Lower lobe of right lung (tissue), 2 donors: ENCODE measurements around the gene IRF8. TPM values are rescaled to one million over a fixed set of nuclear protein-coding genes. Genes with fewer than 3 reads are reported as not detected.

Experiments used
- ATAC-seq, 2 donors: fragments of 200-7000 bp; cut with Tn5 transposase; one replicate each; pipeline ENCODE4 v1.9.1; 2020 to 2022; ENCODE audit warnings: mild to moderate bottlenecking in 2 of 2, moderate library complexity in 2 of 2
- DNase-seq: peaks from one replicate; pipeline ENCODE4 v3.0.0-alpha.2; 2020
- H3K27ac ChIP-seq: fragments of 200-600 bp; one replicate; pipeline ENCODE4 v1.8.0; 2022
- H3K27me3 ChIP-seq: fragments of 200-600 bp; one replicate; pipeline ENCODE4 v1.8.0; 2022; ENCODE audit warnings: low read depth
- H3K36me3 ChIP-seq: fragments of 200-600 bp; one replicate; pipeline ENCODE4 v1.8.0; 2022; ENCODE audit warnings: mild to moderate bottlenecking
- H3K4me1 ChIP-seq: fragments of 200-600 bp; one replicate; pipeline ENCODE4 v1.8.0; 2022
- H3K4me3 ChIP-seq: fragments of 200-600 bp; one replicate; pipeline ENCODE4 v1.8.0; 2022; ENCODE audit warnings: mild to moderate bottlenecking
- H3K9me3 ChIP-seq: fragments of 200-600 bp; one replicate; pipeline ENCODE4 v1.8.0; 2022
- CTCF ChIP-seq: fragments of 200-600 bp; IDR thresholded peaks from one replicate; pipeline ENCODE4 v1.8.0; 2022; ENCODE audit warnings: antibody characterized with exemption, mild to moderate bottlenecking
- intact Hi-C: fragments of 100-400 bp; cut with DNase I; formaldehyde crosslinking; loops from one replicate; pipeline ENCODE4 v1.11.0; 2022
- total RNA-seq: library from RNA; stranded (reverse); fragmentation: NEBNext Ultra II Directional; extraction: Animal tissue kit (Norgen Biotek cat#: 25700); gene quantifications from one replicate; pipeline ENCODE4 v1.2.1, GENCODE V29; 2021
- donor health status: DM: no; HTN: yes; CAD: no; lungs with severe emphysema.

IRF8 gene
- total RNA-seq, 1 donor from 2014 or later: 67.9 TPM

DNA sequence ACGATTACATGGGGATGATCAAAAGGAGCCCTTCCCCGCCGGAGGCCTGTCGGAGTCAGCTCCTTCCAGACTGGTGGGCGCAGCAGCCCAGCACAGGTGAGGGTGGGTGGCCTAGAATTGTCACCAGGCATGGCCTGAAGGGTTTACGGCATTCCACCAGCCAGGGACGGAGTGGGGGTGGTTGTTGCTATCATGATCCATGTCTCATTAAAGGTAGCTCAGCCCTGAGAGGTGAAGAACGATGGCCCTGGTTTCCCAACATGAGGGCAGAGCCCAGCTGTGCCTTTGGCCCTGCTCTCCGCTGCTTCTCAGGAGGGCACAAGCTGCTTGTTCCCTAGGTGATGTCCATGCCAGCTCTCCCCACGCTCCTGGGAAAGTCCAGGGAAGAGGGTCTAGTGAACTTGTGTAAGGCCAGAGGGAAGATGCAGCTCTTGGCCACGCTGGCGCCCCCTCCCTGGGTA lies 14.2 kb downstream of the IRF8 start:
- ATAC-seq (no peak), DNase-seq (no peak)
- H3K36me3 ChIP-seq: peaks cover 8% of the 10 kb centered on the region
- intact Hi-C loops: no loop called here
- no peaks in the 10 kb centered on the region for H3K27me3 ChIP-seq
- no peak for TF ChIP-seq CTCF
- no peak overlapping the region for H3K4me3 ChIP-seq
- H3K4me1 ChIP-seq: peaks cover 48% of the 10 kb centered on the region
- no peak overlapping the region for H3K27ac ChIP-seq
- H3K9me3 ChIP-seq: no peaks in the 10 kb centered on the region

DNA sequence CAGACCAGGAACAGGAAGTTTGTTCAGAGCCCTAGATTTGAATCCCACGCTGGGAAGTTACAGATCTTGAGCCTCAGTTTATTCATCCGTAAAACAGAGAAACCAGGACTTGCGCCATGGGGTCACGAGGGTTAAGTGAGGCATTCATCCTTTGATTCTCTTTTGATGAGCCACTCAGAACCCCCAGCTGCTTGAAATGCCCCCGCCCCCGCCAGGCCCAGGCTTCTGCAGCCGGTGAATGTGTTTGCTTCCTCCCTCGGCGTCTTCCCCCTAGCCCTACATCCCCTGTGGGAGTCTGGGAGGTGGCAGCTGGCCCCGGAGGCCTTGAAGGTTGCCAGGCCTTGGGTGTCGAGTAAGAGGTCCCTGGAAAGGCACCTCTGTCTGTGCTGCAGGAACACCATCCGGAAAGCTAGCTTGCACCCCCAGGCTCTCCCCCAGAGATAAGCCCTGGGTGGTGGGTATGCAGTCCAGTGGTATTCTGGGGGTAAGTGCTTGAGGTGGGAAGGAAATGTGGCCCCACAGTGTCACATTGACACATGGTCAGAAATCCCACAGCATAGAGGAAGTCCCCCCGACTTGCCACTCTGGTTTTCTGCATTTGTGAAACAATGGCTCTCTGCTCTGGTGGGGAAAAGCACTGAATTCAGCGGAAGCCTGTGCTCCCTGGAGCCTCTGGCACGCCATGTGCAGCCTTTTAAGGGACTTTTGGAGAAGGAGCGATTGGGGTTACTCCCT lies 14.9 kb downstream of the IRF8 start:
- H3K4me1 ChIP-seq: peaks cover 48% of the 10 kb centered on the region
- ATAC-seq (no peak), DNase-seq (peak; percentile 74)
- no peaks in the 10 kb centered on the region for H3K9me3 ChIP-seq
- H3K4me3 ChIP-seq: no peak overlapping the region
- TF ChIP-seq CTCF: no peak
- intact Hi-C loops: no loop called here
- H3K27me3 ChIP-seq: no peaks in the 10 kb centered on the region
- peaks cover 14% of the 10 kb centered on the region for H3K36me3 ChIP-seq
- H3K27ac ChIP-seq: peak overlapping the region; percentile 18

DNA sequence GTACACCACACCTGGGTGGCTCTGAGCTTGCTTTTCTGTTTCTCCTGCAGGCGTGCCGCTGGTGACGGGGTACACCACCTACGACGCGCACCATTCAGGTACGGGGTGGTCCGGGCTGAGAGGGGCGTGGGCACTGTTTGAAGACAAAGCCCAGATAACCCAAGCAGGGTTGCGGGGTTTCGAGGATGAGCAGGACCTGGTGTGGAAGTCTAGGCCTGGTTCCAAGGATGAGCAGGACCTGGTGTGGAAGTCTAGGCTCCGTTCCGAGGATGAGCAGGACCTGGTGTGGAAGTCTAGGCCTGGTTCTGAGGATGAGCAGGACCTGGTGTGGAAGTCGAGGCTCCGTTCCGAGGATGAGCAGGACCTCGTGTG lies 15.4 kb downstream of the IRF8 start:
- Histone ChIP-seq H3K4me1 (peaks cover 48% of the 10 kb centered on the region), H3K9me3 (no peaks in the 10 kb centered on the region), H3K4me3 (no peak overlapping the region), H3K27me3 (no peaks in the 10 kb centered on the region), H3K36me3 (peaks cover 16% of the 10 kb centered on the region), H3K27ac (peak overlapping the region; percentile 18)
- no peak for ATAC-seq
- DNase-seq: no peak
- TF ChIP-seq CTCF: no peak
- intact Hi-C loops: no loop called here

DNA sequence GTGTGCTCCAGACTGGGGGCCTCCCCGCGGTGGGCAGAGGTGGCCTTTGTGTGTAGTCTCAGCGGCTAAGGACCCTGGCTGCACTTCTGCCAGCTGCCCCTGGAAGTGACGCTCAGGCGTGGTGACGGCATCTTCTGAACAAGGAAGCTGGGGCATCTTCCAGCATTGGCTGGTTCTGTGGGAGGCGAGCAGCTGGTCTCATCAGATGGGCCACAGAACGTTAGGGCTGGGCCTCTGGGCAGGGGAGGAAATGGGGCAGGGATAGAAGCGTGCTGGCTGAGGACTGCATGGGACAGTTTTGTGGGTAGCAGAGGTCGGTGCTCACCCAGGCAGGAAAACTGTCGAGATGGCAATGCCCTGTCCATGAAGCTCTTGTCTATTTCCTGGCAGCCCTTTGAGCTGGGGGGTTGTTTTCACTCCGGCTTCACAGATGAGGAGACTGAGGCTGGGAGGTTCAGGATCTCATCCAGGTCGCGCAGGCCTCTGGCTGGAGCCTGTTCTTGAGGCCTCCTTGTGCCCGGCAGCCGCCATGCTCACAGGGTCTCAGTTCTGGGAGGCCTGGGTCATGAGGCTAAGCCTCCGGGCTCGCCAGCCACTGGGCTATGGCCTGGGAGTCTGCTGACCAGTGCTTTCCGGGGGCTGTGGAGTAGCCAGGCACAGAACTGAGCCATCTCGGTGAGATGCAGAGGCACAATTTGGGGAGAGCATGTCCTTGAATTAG lies 16.3 kb downstream of the IRF8 start:
- H3K36me3 ChIP-seq: peaks cover 18% of the 10 kb centered on the region
- no peak overlapping the region for H3K4me3 ChIP-seq
- no peak for ATAC-seq
- DNase-seq: no peak
- no peak for TF ChIP-seq CTCF
- no peaks in the 10 kb centered on the region for H3K9me3 ChIP-seq
- no peaks in the 10 kb centered on the region for H3K27me3 ChIP-seq
- peaks cover 48% of the 10 kb centered on the region for H3K4me1 ChIP-seq
- H3K27ac ChIP-seq: no peak overlapping the region
- intact Hi-C loops: no loop called here

GRCh38 chr16:85916141-85916890 lies 17.4 kb downstream of the IRF8 start:
- Histone ChIP-seq H3K4me1 (peaks cover 48% of the 10 kb centered on the region), H3K27me3 (no peaks in the 10 kb centered on the region), H3K4me3 (no peak overlapping the region), H3K36me3 (peaks cover 22% of the 10 kb centered on the region), H3K27ac (peak overlapping the region; percentile 47), H3K9me3 (no peaks in the 10 kb centered on the region)
- ATAC-seq (peak; percentile 90 to 92), DNase-seq (peak; percentile 90)
- TF ChIP-seq CTCF: no peak
- intact Hi-C loops: no loop called here
